Muscle of back (tissue), 11 donors: ENCODE measurements around the gene TUBGCP2. TPM values are rescaled to one million over a fixed set of nuclear protein-coding genes. Genes with fewer than 3 reads are reported as not detected.
A peak's percentile ranks its signal among the peaks of the same experiment; 100 is the strongest.

ENCODE experiments used
- DNase-seq, 3 donors: peaks; one replicate each; pipeline versions ENCODE4 v3.0.0 to v3.0.0-alpha.2; 2013
- polyA plus RNA-seq, 10 donors: library from polyadenylated mRNA; unstranded; fragments of 120-200 nt; gene quantifications; one replicate each; pipeline ENCODE4 v1.2.1, GENCODE V29; 2013; ENCODE audit not compliant: insufficient read length in 10 of 10

Gene TUBGCP2
- polyA plus RNA-seq, 10 donors, result 33.9 to 43.6 (median 40.1) TPM

GRCh38 chr10:133279326-133280226 lies 29.1 kb downstream of the TUBGCP2 start:
- DNase-seq, result no peak

- DNase-seq, result peak in 1 of 3 donors; percentile 39
These were observed 30.0 kb downstream of the TUBGCP2 start for GRCh38 chr10:133278577-133279265.

GRCh38 chr10:133277993-133278576 lies 30.6 kb downstream of the TUBGCP2 start:
- DNase-seq, result no peak

GRCh38 chr10:133277277-133277992 lies 31.2 kb downstream of the TUBGCP2 start:
- no peak for DNase-seq

- no peak for DNase-seq
These were observed 32.1 kb downstream of the TUBGCP2 start, which contains the start of gene ADAM8 for GRCh38 chr10:133276435-133277201. Gene ADAM8 (minus strand): TSS chr10:133276868. CDS start chr10:133276817, 51 bp downstream.

GRCh38 chr10:133276100-133276434 lies 32.6 kb downstream of the TUBGCP2 start:
- no peak for DNase-seq

GRCh38 chr10:133275684-133276092 lies 33.0 kb downstream of the TUBGCP2 start:
- DNase-seq, result no peak

GRCh38 chr10:133274751-133275683 lies 33.7 kb downstream of the TUBGCP2 start:
- DNase-seq, result peak in 1 of 3 donors; percentile 28

- no peak for DNase-seq
These were observed 35.0 kb downstream of the TUBGCP2 start for GRCh38 chr10:133273534-133274143.

GRCh38 chr10:133272964-133273420 lies 35.7 kb downstream of the TUBGCP2 start:
- no peak for DNase-seq

GRCh38 chr10:133272301-133272963 lies 36.2 kb downstream of the TUBGCP2 start:
- DNase-seq, result no peak

- no peak for DNase-seq
These were observed 37.0 kb downstream of the TUBGCP2 start for GRCh38 chr10:133271521-133272300.

- DNase-seq, result no peak
These were observed 37.8 kb downstream of the TUBGCP2 start for GRCh38 chr10:133270773-133271297.

- DNase-seq, result no peak
These were observed 38.5 kb downstream of the TUBGCP2 start for GRCh38 chr10:133270204-133270603.

- DNase-seq, result no peak
These were observed 39.3 kb downstream of the TUBGCP2 start for GRCh38 chr10:133269367-133269766.

GRCh38 chr10:133268532-133268931 lies 40.1 kb downstream of the TUBGCP2 start:
- no peak for DNase-seq

GRCh38 chr10:133267829-133268228 lies 40.8 kb downstream of the TUBGCP2 start:
- no peak for DNase-seq

- DNase-seq, result no peak
These were observed 41.4 kb downstream of the TUBGCP2 start for GRCh38 chr10:133267293-133267692.
